Neuronal stem cell (in vitro differentiated cells): ENCODE results near the gene AP1B1.

Source experiments
- DNase-seq: peaks from one replicate; pipeline ENCODE4 v3.0.0-alpha.2; 2013; ENCODE audit warnings: low spot score
- H2AFZ ChIP-seq: one replicate; pipeline ENCODE4 v1.6.1; 2013; ENCODE audit warnings: mild to moderate bottlenecking, low read length, inconsistent platforms
- H2AK5ac ChIP-seq: 2 replicates; pipeline ENCODE4 v1.6.1; 2013; ENCODE audit warnings: low read depth, mild to moderate bottlenecking, inconsistent platforms, low read length, moderate library complexity, mixed read lengths
- H2BK120ac ChIP-seq: 2 replicates; pipeline ENCODE4 v1.6.1; 2013; ENCODE audit warnings: low read depth, mild to moderate bottlenecking, inconsistent platforms, low read length, moderate library complexity, mixed read lengths
- H2BK12ac ChIP-seq: one replicate; pipeline ENCODE4 v1.6.1; 2013; ENCODE audit warnings: low read length, inconsistent platforms
- H2BK15ac ChIP-seq: 2 replicates; pipeline ENCODE4 v1.6.1; 2013; ENCODE audit warnings: mild to moderate bottlenecking, low read length, inconsistent platforms, mixed read lengths
- H2BK5ac ChIP-seq: one replicate; pipeline ENCODE4 v1.6.1; 2013; ENCODE audit warnings: inconsistent platforms, mild to moderate bottlenecking, low read length, moderate library complexity
- H3K14ac ChIP-seq: one replicate; pipeline ENCODE4 v1.6.1; 2013; ENCODE audit warnings: low read length, inconsistent platforms
- H3K18ac ChIP-seq: 2 replicates; pipeline ENCODE4 v1.6.1; 2013; ENCODE audit warnings: low read length, inconsistent platforms
- H3K23ac ChIP-seq: 2 replicates; pipeline ENCODE4 v1.6.1; 2013; ENCODE audit warnings: low read depth, mild to moderate bottlenecking, mixed read lengths, low read length, inconsistent platforms; ENCODE audit not compliant: poor library complexity
- H3K27ac ChIP-seq: replicated peaks from 3 replicates; pipeline ENCODE4 v1.5.1; 2013; ENCODE audit warnings: low read length, inconsistent platforms
- H3K27me3 ChIP-seq, 3 experiments: 2 replicates each; pipeline ENCODE4 v1.6.1; 2013; ENCODE audit warnings: low read length in 3 of 3, mild to moderate bottlenecking in 2 of 3, inconsistent platforms in 1 of 3, low read depth in 1 of 3, mixed read lengths in 1 of 3, moderate library complexity in 1 of 3; ENCODE audit not compliant: control insufficient read depth in 3 of 3, insufficient read depth in 3 of 3
- H3K36me3 ChIP-seq, 2 donors: replicated peaks in 1 of 2; 2 replicates each; pipeline ENCODE4 v1.6.1; 2013; ENCODE audit warnings: low read length in 2 of 2; ENCODE audit not compliant: control insufficient read depth in 2 of 2, insufficient read depth in 2 of 2
- H3K4ac ChIP-seq: 2 replicates; pipeline ENCODE4 v1.6.1; 2013; ENCODE audit warnings: inconsistent platforms, mild to moderate bottlenecking, low read length, moderate library complexity
- H3K4me1 ChIP-seq, 2 donors: 1 replicate in 1 of 2; 2 replicates in 1 of 2; pipeline ENCODE4 v1.6.1; 2013; ENCODE audit warnings: low read length in 2 of 2, low read depth in 1 of 2; ENCODE audit not compliant: control insufficient read depth in 2 of 2, insufficient read depth in 1 of 2
- H3K4me2 ChIP-seq: one replicate; pipeline ENCODE4 v1.6.1; 2013; ENCODE audit warnings: mild to moderate bottlenecking, low read length, inconsistent platforms; ENCODE audit not compliant: insufficient read depth, poor library complexity, severe bottlenecking
- H3K4me3 ChIP-seq, 2 donors: 2 replicates each; pipeline ENCODE4 v1.5.1; 2013; ENCODE audit warnings: low read length in 2 of 2, mild to moderate bottlenecking in 2 of 2, inconsistent platforms in 1 of 2, moderate library complexity in 1 of 2
- H3K79me1 ChIP-seq: one replicate; pipeline ENCODE4 v1.6.1; 2013; ENCODE audit warnings: low read depth, mild to moderate bottlenecking, inconsistent platforms, low read length, moderate library complexity
- H3K9ac ChIP-seq: one replicate; pipeline ENCODE4 v1.6.1; 2013; ENCODE audit warnings: mild to moderate bottlenecking, low read depth, low read length, inconsistent platforms; ENCODE audit not compliant: poor library complexity
- H3K9me3 ChIP-seq, 2 donors: replicated peaks in 1 of 2; 2 replicates each; pipeline versions ENCODE3 to v1.6.1; 2013; ENCODE audit warnings: low read length in 2 of 2, mild to moderate bottlenecking in 2 of 2, inconsistent platforms in 1 of 2, low read depth in 1 of 2, mixed read lengths in 1 of 2, moderate library complexity in 1 of 2; ENCODE audit not compliant: control insufficient read depth in 2 of 2, insufficient read depth in 1 of 2
- H4K8ac ChIP-seq: one replicate; pipeline ENCODE4 v1.6.1; 2013; ENCODE audit warnings: low read depth, mild to moderate bottlenecking, inconsistent platforms, low read length, moderate library complexity
- H4K91ac ChIP-seq: one replicate; pipeline ENCODE4 v1.6.1; 2013; ENCODE audit warnings: low read length, low read depth, mild to moderate bottlenecking, inconsistent platforms; ENCODE audit not compliant: poor library complexity
- WGBS, 2 donors: extraction: QIAGEN DNeasy Blood & Tissue Kit; methylation state at CpG; one replicate each; pipeline ENCODE4 v1.1.7; 2013; ENCODE audit warnings: missing lambda C conversion rate in 2 of 2, mixed read lengths in 1 of 2; ENCODE audit not compliant: insufficient read length in 2 of 2, insufficient replicate concordance in 1 of 2; ENCODE audit errors: extremely low coverage in 2 of 2; 5-methylcytosine and 5-hydroxymethylcytosine counted together

AP1B1 gene

GRCh38 chr22:29394931-29395581 is 6.7 kb upstream of the AP1B1 start:
- Histone ChIP-seq H4K91ac (no peak overlapping the region), H3K9me3 (no peaks in the 10 kb centered on the region), H4K8ac (no peak overlapping the region), H3K27ac (no peak overlapping the region), H3K9ac (no peak overlapping the region), H2AFZ (peak overlapping the region; percentile 55), H3K4me2 (no peak overlapping the region), H3K18ac (peak overlapping the region; percentile 6), H3K27me3 (no peaks in the 10 kb centered on the region), H2BK5ac (no peak overlapping the region), H3K4me1 (no peaks in the 10 kb centered on the region), H3K14ac (no peak overlapping the region), H2BK120ac (no peak overlapping the region), H3K23ac (no peak overlapping the region), H3K4me3 (no peak overlapping the region), H2BK12ac (no peak overlapping the region), H3K4ac (no peak overlapping the region), H3K79me1 (no peaks in the 10 kb centered on the region), H2BK15ac (no peak overlapping the region), H3K36me3 (no peaks in the 10 kb centered on the region), H2AK5ac (no peak overlapping the region)
- DNase-seq: peak; percentile 66
- no CpG with 5 or more reads among the region's 10 CpGs for WGBS, 2 donors

- H2AK5ac ChIP-seq: no peak overlapping the region
- no peak overlapping the region for H4K8ac ChIP-seq
- H3K27me3 ChIP-seq: no peaks in the 10 kb centered on the region
- H2BK15ac ChIP-seq: no peak overlapping the region
- no peak overlapping the region for H3K4me3 ChIP-seq
- H3K4ac ChIP-seq: no peak overlapping the region
- no peaks in the 10 kb centered on the region for H3K9me3 ChIP-seq
- no peak overlapping the region for H3K4me2 ChIP-seq
- H3K18ac ChIP-seq: no peak overlapping the region
- H3K4me1 ChIP-seq: no peaks in the 10 kb centered on the region
- no peak for DNase-seq
- no peak overlapping the region for H3K23ac ChIP-seq
- H2BK12ac ChIP-seq: no peak overlapping the region
- no peak overlapping the region for H2BK5ac ChIP-seq
- H2AFZ ChIP-seq: no peak overlapping the region
- WGBS, 2 donors: no CpG with 5 or more reads among the region's 2 CpGs
- H3K36me3 ChIP-seq: no peaks in the 10 kb centered on the region
- H3K14ac ChIP-seq: no peak overlapping the region
- H3K79me1 ChIP-seq: no peaks in the 10 kb centered on the region
- no peak overlapping the region for H4K91ac ChIP-seq
- no peak overlapping the region for H3K27ac ChIP-seq
- H3K9ac ChIP-seq: no peak overlapping the region
- no peak overlapping the region for H2BK120ac ChIP-seq
These were observed 4.7 kb upstream of the AP1B1 start for GRCh38 chr22:29393019-29393608.

- no peak overlapping the region for H2BK12ac ChIP-seq
- no peak overlapping the region for H3K4me2 ChIP-seq
- H3K79me1 ChIP-seq: no peaks in the 10 kb centered on the region
- H2BK5ac ChIP-seq: no peak overlapping the region
- H3K27ac ChIP-seq: no peak overlapping the region
- H3K4me1 ChIP-seq: peaks cover 4 to 5% of the 10 kb centered on the region in 2 donors
- peak overlapping the region; percentile 73 for H2AFZ ChIP-seq
- no peak overlapping the region for H3K23ac ChIP-seq
- H3K36me3 ChIP-seq: peaks cover 0 to 4% of the 10 kb centered on the region in 2 donors
- no peak overlapping the region for H3K9ac ChIP-seq
- H3K4ac ChIP-seq: no peak overlapping the region
- H3K9me3 ChIP-seq: no peaks in the 10 kb centered on the region
- peak overlapping the region; percentile 77 for H2BK15ac ChIP-seq
- no peak overlapping the region for H2AK5ac ChIP-seq
- no peak overlapping the region for H3K4me3 ChIP-seq
- no peak overlapping the region for H4K91ac ChIP-seq
- DNase-seq: no peak
- peak overlapping the region; percentile 35 for H3K18ac ChIP-seq
- H3K27me3 ChIP-seq: no peaks in the 10 kb centered on the region
- no CpG with 5 or more reads among the region's 8 CpGs for WGBS, 2 donors
- H4K8ac ChIP-seq: no peak overlapping the region
- no peak overlapping the region for H2BK120ac ChIP-seq
- H3K14ac ChIP-seq: peak overlapping the region; percentile 63
These were observed 3.2 kb upstream of the AP1B1 start for GRCh38 chr22:29391546-29391945.

GRCh38 chr22:29390270-29390669 is 1.9 kb upstream of the AP1B1 start:
- Histone ChIP-seq H2BK5ac (no peak overlapping the region), H3K27ac (no peak overlapping the region), H3K4me2 (no peak overlapping the region), H3K4ac (no peak overlapping the region), H3K27me3 (no peaks in the 10 kb centered on the region), H3K4me3 (no peak overlapping the region), H3K79me1 (no peaks in the 10 kb centered on the region), H2AFZ (no peak overlapping the region), H3K4me1 (peaks cover 4 to 5% of the 10 kb centered on the region in 2 donors), H3K14ac (no peak overlapping the region), H3K18ac (no peak overlapping the region), H2BK12ac (no peak overlapping the region), H4K8ac (no peak overlapping the region), H4K91ac (no peak overlapping the region), H3K36me3 (peaks cover 0 to 13% of the 10 kb centered on the region in 2 donors), H3K23ac (no peak overlapping the region), H3K9ac (no peak overlapping the region), H3K9me3 (no peaks in the 10 kb centered on the region), H2BK15ac (no peak overlapping the region), H2AK5ac (no peak overlapping the region), H2BK120ac (no peak overlapping the region)
- no peak for DNase-seq
- no CpG with 5 or more reads among the region's 6 CpGs for WGBS, 2 donors
